SK-N-SH (cell line): ENCODE measurements around the gene ARHGEF3. TPM values are rescaled to one million over a fixed set of nuclear protein-coding genes. Genes with fewer than 3 reads are reported as not detected.

Experiments
- CTCF ChIA-PET: fragments of 300-600, 350-600 bp; formaldehyde crosslinking; extraction: SDS; loops from one replicate; lab custom pipeline; 2021; lab: Yijun Ruan, JAX
- POLR2A ChIA-PET: fragments of 350-600 bp; sonication (Branson Sonifier 250); formaldehyde crosslinking; extraction: SDS; loops from one replicate; lab custom pipeline; 2020; ENCODE audit warnings: antibody characterized with exemption, inconsistent platforms; lab: Yijun Ruan, JAX
- DNase-seq: peaks from one replicate; pipeline ENCODE4 v3.0.0; 2012
- H2AFZ ChIP-seq: fragments of 200-600 bp; sonication (generic); 2 replicates; pipeline ENCODE4 v1.8.1; 2016; ENCODE audit warnings: antibody characterized with exemption, mild to moderate bottlenecking, low read depth
- H3F3A ChIP-seq: fragments of 200-600 bp; sonication (generic); replicated peaks from 2 replicates; pipeline ENCODE3; 2016; ENCODE audit warnings: antibody characterized with exemption, mild to moderate bottlenecking; ENCODE audit not compliant: insufficient read depth
- H3K27ac ChIP-seq, 2 experiments: fragments of 200-500 bp in 1 of 2; fragments of 200-600 bp in 1 of 2; sonication (Bioruptor generic) in 1 of 2; sonication (generic), shearing (Covaris generic) in 1 of 2; 2 replicates each; pipeline versions ENCODE4 v1.5.1 to v1.6.1; 2014 to 2016; ENCODE audit warnings: low read depth in 2 of 2, inconsistent platforms in 1 of 2, low read length in 1 of 2, mild to moderate bottlenecking in 1 of 2, mixed read lengths in 1 of 2
- H3K27me3 ChIP-seq: fragments of 200-600 bp; sonication (generic), shearing (Covaris generic); 2 replicates; pipeline ENCODE4 v1.6.1; 2016; ENCODE audit warnings: mixed run types; ENCODE audit not compliant: insufficient read depth
- H3K36me3 ChIP-seq, 2 experiments: fragments of 200-500 bp in 1 of 2; fragments of 200-600 bp in 1 of 2; sonication (Bioruptor generic) in 1 of 2; sonication (generic) in 1 of 2; replicated peaks in 1 of 2; 2 replicates each; pipeline versions ENCODE3 to v1.5.1; 2014 to 2016; ENCODE audit warnings: low read length in 1 of 2, mild to moderate bottlenecking in 1 of 2; ENCODE audit not compliant: insufficient read depth in 2 of 2, control insufficient read depth in 1 of 2
- H3K4me1 ChIP-seq, 2 experiments: fragments of 200-500 bp in 1 of 2; fragments of 200-600 bp in 1 of 2; sonication (Bioruptor generic) in 1 of 2; sonication (generic), shearing (Covaris generic) in 1 of 2; 2 replicates each; pipeline versions ENCODE4 v1.5.1 to v1.6.1; 2014 to 2016; ENCODE audit warnings: low read depth in 1 of 2, low read length in 1 of 2, mixed run types in 1 of 2; ENCODE audit not compliant: insufficient read depth in 2 of 2, control insufficient read depth in 1 of 2
- H3K4me2 ChIP-seq: fragments of 200-600 bp; sonication (generic), shearing (Covaris generic); 2 replicates; pipeline ENCODE4 v1.6.1; 2017; ENCODE audit warnings: mixed run types
- H3K4me3 ChIP-seq, 2 experiments: fragments of 200-500 bp in 1 of 2; fragments of 200-600 bp in 1 of 2; sonication (Bioruptor generic) in 1 of 2; sonication (generic), shearing (Covaris generic) in 1 of 2; 2 replicates each; pipeline versions ENCODE4 v1.5.1 to v1.8.1; 2014 to 2016; ENCODE audit warnings: low read depth in 2 of 2, inconsistent platforms in 1 of 2, low read length in 1 of 2, mild to moderate bottlenecking in 1 of 2, mixed read lengths in 1 of 2, moderate library complexity in 1 of 2
- H3K79me2 ChIP-seq: fragments of 200-600 bp; sonication (generic); 2 replicates; pipeline ENCODE4 v1.8.1; 2017; ENCODE audit warnings: mild to moderate bottlenecking; ENCODE audit not compliant: insufficient read depth
- H3K9ac ChIP-seq: fragments of 200-600 bp; sonication (generic); 2 replicates; pipeline ENCODE4 v1.6.1; 2017; ENCODE audit warnings: mixed run types
- H3K9me2 ChIP-seq: fragments of 200-600 bp; sonication (generic); 2 replicates; pipeline ENCODE4 v1.6.1; 2017; ENCODE audit warnings: mixed run types
- H3K9me3 ChIP-seq: fragments of 200-600 bp; sonication (generic); 2 replicates; pipeline ENCODE4 v1.6.1; 2017; ENCODE audit warnings: mixed run types, mild to moderate bottlenecking, moderate library complexity
- H4K20me1 ChIP-seq: fragments of 200-600 bp; sonication (generic); 2 replicates; pipeline ENCODE4 v1.6.1; 2017; ENCODE audit warnings: mild to moderate bottlenecking, mixed run types; ENCODE audit not compliant: insufficient read depth
- CHD2 ChIP-seq: fragments of 150-350 bp; IDR thresholded peaks from 2 replicates; pipeline ENCODE4 v1.6.1; 2018; ENCODE audit warnings: low read length; ENCODE audit not compliant: partially characterized antibody
- ELF1 ChIP-seq: IDR thresholded peaks from 2 replicates; pipeline ENCODE4 v1.4.0; 2012
- FOSL2 ChIP-seq: IDR thresholded peaks from 2 replicates; pipeline ENCODE4 v1.4.0; 2012; ENCODE audit warnings: low read depth, mild to moderate bottlenecking, moderate library complexity, borderline replicate concordance
- FOXM1 ChIP-seq: IDR thresholded peaks from 2 replicates; pipeline ENCODE4 v1.4.0; 2012; ENCODE audit warnings: low read depth, mild to moderate bottlenecking
- GABPA ChIP-seq: IDR thresholded peaks from 2 replicates; pipeline ENCODE4 v1.4.0; 2012; ENCODE audit warnings: low read depth, mild to moderate bottlenecking
- GATA2 ChIP-seq: sonication (generic); formaldehyde crosslinking; IDR thresholded peaks from 2 replicates; pipeline ENCODE4 v1.5.0; 2020; ENCODE audit warnings: mild to moderate bottlenecking, missing genetic modification reagents
- MEF2A ChIP-seq: IDR thresholded peaks from 2 replicates; pipeline ENCODE4 v1.4.0; 2012; ENCODE audit warnings: low read depth, borderline replicate concordance
- MXI1 ChIP-seq: IDR thresholded peaks from 2 replicates; pipeline ENCODE4 v1.6.1; 2012; ENCODE audit warnings: mild to moderate bottlenecking, low read depth, low read length, improper control_type of control experiment
- NRF1 ChIP-seq: IDR thresholded peaks from 2 replicates; pipeline ENCODE4 v1.6.1; 2012; ENCODE audit warnings: low read depth, mild to moderate bottlenecking, low read length
- POLR2AphosphoS5 ChIP-seq: IDR thresholded peaks from 2 replicates; pipeline ENCODE4 v1.6.1; 2012; ENCODE audit warnings: low read depth, low read length
- RAD21 ChIP-seq: IDR thresholded peaks from 2 replicates; pipeline ENCODE4 v1.6.1; 2012; ENCODE audit warnings: mild to moderate bottlenecking, low read length
- RCOR1 ChIP-seq: fragments of 150-350 bp; IDR thresholded peaks from 2 replicates; pipeline ENCODE4 v1.6.1; 2017; ENCODE audit warnings: antibody characterized with exemption, low read length
- RFX5 ChIP-seq: IDR thresholded peaks from 2 replicates; pipeline ENCODE4 v1.6.1; 2012; ENCODE audit warnings: mild to moderate bottlenecking, improper control_type of control experiment, low read length
- RXRA ChIP-seq: IDR thresholded peaks from 2 replicates; pipeline ENCODE4 v1.4.0; 2012; ENCODE audit warnings: low read depth, mild to moderate bottlenecking, borderline replicate concordance
- SMC3 ChIP-seq: IDR thresholded peaks from 2 replicates; pipeline ENCODE4 v1.6.1; 2012; ENCODE audit warnings: low read depth, low read length, improper control_type of control experiment
- TCF12 ChIP-seq: IDR thresholded peaks from 2 replicates; pipeline ENCODE4 v1.4.0; 2012
- USF1 ChIP-seq: IDR thresholded peaks from 2 replicates; pipeline ENCODE4 v1.4.0; 2012; ENCODE audit warnings: low read depth, borderline replicate concordance
- USF2 ChIP-seq: fragments of 150-350 bp; IDR thresholded peaks from 2 replicates; pipeline ENCODE4 v1.6.1; 2017; ENCODE audit warnings: antibody characterized with exemption, low read length, low read depth, borderline replicate concordance
- WGBS: methylation state at CpG from one replicate; pipeline ENCODE4 v1.1.6; 2017; ENCODE audit warnings: low lambda C conversion rate; 5-methylcytosine and 5-hydroxymethylcytosine counted together
- polyA plus RNA-seq, 3 experiments: library from polyadenylated mRNA; depleted of rRNA; stranded (reverse); fragments of >200 nt; gene quantifications; 2 replicates each; pipeline ENCODE4 v1.2.3, GENCODE V29; 2012
- TF ChIP-seq, protein P1 (sequence below): fragments of 200-600 bp; sonication (generic); IDR thresholded peaks from 2 replicates; pipeline ENCODE4 v1.6.1; 2017; ENCODE audit warnings: antibody characterized with exemption, mild to moderate bottlenecking, moderate library complexity
- TF ChIP-seq, protein P2 (sequence below): IDR thresholded peaks from 2 replicates; pipeline ENCODE4 v1.4.0; 2012; ENCODE audit warnings: low read depth, borderline replicate concordance

The ARHGEF3 gene
- polyA plus RNA-seq, 1 of the 3 experiments (the other 2 are of a cell fraction), result 5.9 TPM

GRCh38 chr3:56801662-56802377 lies at the start of gene ARHGEF3 (continued):
- no peak for TF ChIP-seq TCF12
- TF ChIP-seq RXRA, result no peak
- peak; percentile 30; the same call in 1 of the 2 replicates for TF ChIP-seq RAD21
- TF ChIP-seq MEF2A, result no peak
- TF ChIP-seq ELF1, result no peak
- TF ChIP-seq, protein P1, sequence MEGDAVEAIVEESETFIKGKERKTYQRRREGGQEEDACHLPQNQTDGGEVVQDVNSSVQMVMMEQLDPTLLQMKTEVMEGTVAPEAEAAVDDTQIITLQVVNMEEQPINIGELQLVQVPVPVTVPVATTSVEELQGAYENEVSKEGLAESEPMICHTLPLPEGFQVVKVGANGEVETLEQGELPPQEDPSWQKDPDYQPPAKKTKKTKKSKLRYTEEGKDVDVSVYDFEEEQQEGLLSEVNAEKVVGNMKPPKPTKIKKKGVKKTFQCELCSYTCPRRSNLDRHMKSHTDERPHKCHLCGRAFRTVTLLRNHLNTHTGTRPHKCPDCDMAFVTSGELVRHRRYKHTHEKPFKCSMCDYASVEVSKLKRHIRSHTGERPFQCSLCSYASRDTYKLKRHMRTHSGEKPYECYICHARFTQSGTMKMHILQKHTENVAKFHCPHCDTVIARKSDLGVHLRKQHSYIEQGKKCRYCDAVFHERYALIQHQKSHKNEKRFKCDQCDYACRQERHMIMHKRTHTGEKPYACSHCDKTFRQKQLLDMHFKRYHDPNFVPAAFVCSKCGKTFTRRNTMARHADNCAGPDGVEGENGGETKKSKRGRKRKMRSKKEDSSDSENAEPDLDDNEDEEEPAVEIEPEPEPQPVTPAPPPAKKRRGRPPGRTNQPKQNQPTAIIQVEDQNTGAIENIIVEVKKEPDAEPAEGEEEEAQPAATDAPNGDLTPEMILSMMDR, result peak; percentile 62
- TF ChIP-seq, protein P2, sequence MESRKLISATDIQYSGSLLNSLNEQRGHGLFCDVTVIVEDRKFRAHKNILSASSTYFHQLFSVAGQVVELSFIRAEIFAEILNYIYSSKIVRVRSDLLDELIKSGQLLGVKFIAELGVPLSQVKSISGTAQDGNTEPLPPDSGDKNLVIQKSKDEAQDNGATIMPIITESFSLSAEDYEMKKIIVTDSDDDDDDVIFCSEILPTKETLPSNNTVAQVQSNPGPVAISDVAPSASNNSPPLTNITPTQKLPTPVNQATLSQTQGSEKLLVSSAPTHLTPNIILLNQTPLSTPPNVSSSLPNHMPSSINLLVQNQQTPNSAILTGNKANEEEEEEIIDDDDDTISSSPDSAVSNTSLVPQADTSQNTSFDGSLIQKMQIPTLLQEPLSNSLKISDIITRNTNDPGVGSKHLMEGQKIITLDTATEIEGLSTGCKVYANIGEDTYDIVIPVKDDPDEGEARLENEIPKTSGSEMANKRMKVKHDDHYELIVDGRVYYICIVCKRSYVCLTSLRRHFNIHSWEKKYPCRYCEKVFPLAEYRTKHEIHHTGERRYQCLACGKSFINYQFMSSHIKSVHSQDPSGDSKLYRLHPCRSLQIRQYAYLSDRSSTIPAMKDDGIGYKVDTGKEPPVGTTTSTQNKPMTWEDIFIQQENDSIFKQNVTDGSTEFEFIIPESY, result no peak
- TF ChIP-seq SMC3, result peak; percentile 11; the same call in 1 of the 2 replicates

GRCh38 chr3:56849698-56850097 lies 47.9 kb upstream of the ARHGEF3 start:
- H3K9me2 ChIP-seq, result no peaks in the 10 kb centered on the region
- no peaks in the 10 kb centered on the region for H3K79me2 ChIP-seq
- ChIA-PET CTCF (interaction anchor here (1.1 to 1.7 kb wide), 4 partner anchors 46 to 139 kb away, joined by 3 to 7 read pairs (median 4); no protein-coding TSS in a partner anchor), POLR2A (no interaction called here)
- H3K9me3 ChIP-seq, result no peaks in the 10 kb centered on the region
- peaks cover 2 to 6% of the 10 kb centered on the region in 2 experiments; a peak in 1 of 4 replicates for H3K4me1 ChIP-seq
- 0 out of 2 replicates have a peak, but pooled peaks have one; percentile 34 for TF ChIP-seq GATA2
- no peak for TF ChIP-seq POLR2AphosphoS5
- H3F3A ChIP-seq, result peaks cover 12% of the 10 kb centered on the region
- 88% methylated on average over 7 of the region's 7 CpGs for WGBS
- peak overlapping the region; percentile 27; the same call in 1 of the 2 replicates for H2AFZ ChIP-seq
- H3K9ac ChIP-seq, result no peak overlapping the region
- no peaks in the 10 kb centered on the region for H3K36me3 ChIP-seq
- no peak overlapping the region for H3K4me3 ChIP-seq
- no peak overlapping the region for H3K4me2 ChIP-seq
- no peaks in the 10 kb centered on the region for H4K20me1 ChIP-seq
- DNase-seq, result no peak
- H3K27me3 ChIP-seq, result no peaks in the 10 kb centered on the region
- H3K27ac ChIP-seq, result no peak overlapping the region

DNA sequence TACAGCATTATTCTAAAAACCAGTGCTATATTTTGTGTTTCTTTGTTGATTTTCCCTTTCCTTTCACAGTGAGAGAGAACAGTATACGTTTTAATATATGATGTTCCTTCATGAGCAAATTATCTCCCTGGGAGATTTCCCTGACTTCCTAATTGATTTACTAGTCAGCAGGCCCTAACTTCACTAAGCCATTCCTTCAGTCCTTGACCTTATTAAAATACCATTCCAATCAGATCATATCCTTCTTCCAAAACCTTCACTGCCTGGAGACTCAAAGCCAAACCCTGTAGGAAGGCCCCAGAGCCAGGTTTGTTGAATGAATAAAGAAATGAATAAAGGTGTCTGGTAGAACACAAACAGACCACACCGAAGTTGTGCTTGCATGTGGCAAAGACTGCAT lies 43.8 kb upstream of the ARHGEF3 start:
- Histone ChIP-seq H3K9ac (no peak overlapping the region), H3K36me3 (no peaks in the 10 kb centered on the region), H3K27me3 (no peaks in the 10 kb centered on the region), H3K4me3 (no peak overlapping the region), H3K79me2 (no peaks in the 10 kb centered on the region), H2AFZ (no peak overlapping the region), H3K27ac (peak overlapping the region in 1 of 2 experiments; percentile 48; a peak in 1 of 4 replicates), H3K4me1 (peaks cover under 1 to 2% of the 10 kb centered on the region in 2 experiments; a peak in 2 of 4 replicates), H4K20me1 (no peaks in the 10 kb centered on the region), H3K4me2 (no peak overlapping the region), H3K9me3 (no peaks in the 10 kb centered on the region), H3F3A (no peaks in the 10 kb centered on the region), H3K9me2 (no peaks in the 10 kb centered on the region)
- no peak for DNase-seq
- CTCF ChIA-PET, result interaction anchor here (1.9 kb wide), 1 partner anchor 47 kb away, joined by 4 read pairs; no protein-coding TSS in a partner anchor
- POLR2A ChIA-PET, result no interaction called here
- 65% methylated on average over 2 of the region's 2 CpGs for WGBS
- no peak for TF ChIP-seq USF1
- TF ChIP-seq GATA2, result no peak
- TF ChIP-seq FOSL2, result no peak
- no peak for TF ChIP-seq USF2
- TF ChIP-seq MXI1, result no peak
- no peak for TF ChIP-seq GABPA
- TF ChIP-seq RFX5, result no peak
- no peak for TF ChIP-seq RXRA
- TF ChIP-seq FOXM1, result no peak
- TF ChIP-seq RCOR1, result no peak
- no peak for TF ChIP-seq CHD2
- TF ChIP-seq POLR2AphosphoS5, result no peak
- no peak for TF ChIP-seq NRF1
